G401.6 (cell line): ENCODE data around the gene CEACAM1.
"Not testable (repeated sequence)": the region's sequence is repeated elsewhere in the genome, so short reads cannot be mapped to it uniquely, and the experiment has no call there.

Source experiments
- FAIRE-seq: peaks from 2 replicates; lab custom pipeline; 2012; peaks lifted over from hg19 to GRCh38; lab: Jason Lieb, UNC

CEACAM1 gene

GRCh38 chr19:42548552-42548951 is 20.3 kb upstream of the CEACAM1 start:
- no peak for FAIRE-seq

DNA sequence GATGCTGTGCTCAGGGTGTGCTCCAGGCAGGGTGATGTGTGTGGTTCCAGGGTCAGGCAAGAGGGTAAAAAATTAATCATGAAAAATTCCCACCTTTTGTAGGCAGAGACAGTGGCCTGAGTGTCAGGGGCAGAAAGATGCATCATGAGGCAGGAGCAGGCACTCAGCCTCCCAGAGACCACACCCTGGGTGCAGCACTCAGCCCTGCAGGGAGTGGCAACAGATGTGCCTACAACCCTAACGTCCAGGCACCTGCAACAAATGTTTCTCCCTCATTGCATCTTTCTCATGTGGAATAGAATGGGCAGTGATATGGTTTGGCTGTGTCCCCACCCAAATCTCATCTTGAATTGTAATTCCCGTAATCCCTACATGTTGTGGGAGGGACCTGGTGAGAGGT is 19.6 kb upstream of the CEACAM1 start:
- no peak for FAIRE-seq

- no peak for FAIRE-seq
Measured at GRCh38 chr19:42546831-42547500, 18.7 kb upstream of the CEACAM1 start.

- FAIRE-seq: no peak
Measured at GRCh38 chr19:42544146-42544545, 15.9 kb upstream of the CEACAM1 start.

- FAIRE-seq: no peak
Measured at GRCh38 chr19:42542791-42543190, 14.5 kb upstream of the CEACAM1 start.

GRCh38 chr19:42540071-42540553 is 11.8 kb upstream of the CEACAM1 start:
- no peak for FAIRE-seq

GRCh38 chr19:42538841-42539709 is 10.8 kb upstream of the CEACAM1 start:
- no peak for FAIRE-seq

DNA sequence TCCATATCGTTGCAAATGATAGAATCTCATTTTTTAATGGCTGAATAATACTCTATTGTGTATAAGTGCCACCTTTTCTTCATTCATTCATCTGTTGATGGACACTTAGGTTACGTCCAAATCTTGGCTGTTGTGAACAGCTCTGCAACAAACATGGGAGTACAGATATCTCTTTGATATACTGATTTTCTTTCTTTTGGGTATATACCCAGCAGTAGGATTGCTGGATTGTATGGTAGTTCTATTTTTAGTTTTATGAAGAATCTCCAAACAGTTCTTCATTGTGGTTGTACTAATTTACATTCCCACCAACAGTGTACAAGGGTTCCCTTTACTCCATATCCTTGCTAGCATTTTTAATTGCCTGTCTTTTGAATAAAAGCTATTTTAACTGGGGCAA is 7.0 kb upstream of the CEACAM1 start:
- FAIRE-seq: not testable (repeated sequence)

- no peak for FAIRE-seq
Measured at GRCh38 chr19:42534391-42534790, 6.1 kb upstream of the CEACAM1 start.

- FAIRE-seq: no peak
Measured at GRCh38 chr19:42532891-42533290, 4.6 kb upstream of the CEACAM1 start.

DNA sequence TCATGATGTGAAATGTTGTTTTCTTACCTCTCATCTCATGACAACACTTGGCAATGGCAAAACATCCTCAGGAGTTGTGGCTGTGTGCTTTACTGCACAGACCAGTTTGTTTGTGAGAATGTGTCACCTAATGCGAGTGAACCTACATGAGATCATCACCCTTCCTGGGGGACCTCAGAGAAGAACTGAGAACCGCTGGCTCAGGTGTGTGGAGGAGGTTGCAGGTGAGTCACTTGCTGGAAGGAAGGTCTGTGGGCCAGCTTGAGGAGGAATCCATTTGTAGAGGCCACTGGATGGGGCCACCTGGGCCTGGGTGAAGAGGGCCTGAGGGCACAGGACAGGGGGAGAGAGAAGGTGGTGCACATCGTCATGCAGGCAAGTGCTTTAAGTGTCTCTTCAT is 3.0 kb upstream of the CEACAM1 start:
- no peak for FAIRE-seq

DNA sequence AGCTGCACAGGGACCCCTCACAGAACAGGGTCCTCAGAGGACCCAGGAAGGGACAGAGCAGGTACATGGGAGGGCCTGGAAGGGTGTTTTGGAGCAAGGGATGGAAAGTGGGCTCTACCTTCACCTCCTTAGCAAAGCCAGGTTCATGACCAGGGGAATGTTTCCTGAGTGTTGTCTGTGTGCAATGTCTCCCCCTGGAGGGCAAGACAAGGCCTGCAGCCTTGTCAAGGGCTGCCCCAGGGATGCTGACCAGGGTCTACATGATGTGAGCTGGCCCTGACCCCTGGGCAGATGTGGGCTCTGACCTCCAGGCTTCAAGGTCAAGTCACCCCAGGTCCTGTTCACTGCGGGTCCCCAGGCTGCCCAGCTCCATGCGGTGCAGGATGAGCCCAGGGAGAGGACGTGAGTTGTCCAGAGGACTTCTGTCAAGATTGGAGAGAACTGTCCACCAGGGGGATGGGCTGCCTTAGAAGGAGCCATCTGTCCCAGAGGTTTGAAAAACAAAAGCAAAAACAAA is 1.0 kb upstream of the CEACAM1 start:
- no peak for FAIRE-seq

- FAIRE-seq: no peak
Measured at GRCh38 chr19:42524943-42525342, 3.3 kb downstream of the CEACAM1 start.

DNA sequence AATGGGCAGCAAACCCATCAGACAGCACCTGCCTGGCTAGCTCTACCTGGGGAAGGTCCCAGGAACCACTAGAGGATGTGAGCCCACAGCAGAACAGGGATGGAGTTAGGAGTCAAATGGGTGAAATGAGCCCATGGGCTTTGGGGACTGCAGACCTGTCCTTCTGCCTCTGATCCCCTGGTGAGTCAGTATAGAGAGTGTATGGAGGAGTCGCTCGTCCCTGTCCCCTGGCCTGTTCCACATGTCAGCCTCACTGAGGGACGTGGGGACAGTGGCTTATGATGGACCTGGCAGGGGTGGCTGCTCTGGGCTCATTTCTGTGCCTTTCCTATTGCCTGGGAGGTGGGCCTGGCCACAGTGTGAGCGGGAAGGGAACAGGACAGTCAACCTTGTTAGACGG is 4.0 kb downstream of the CEACAM1 start:
- FAIRE-seq: no peak

- not testable (repeated sequence) for FAIRE-seq
Measured at GRCh38 chr19:42522262-42522661, 6.0 kb downstream of the CEACAM1 start.

DNA sequence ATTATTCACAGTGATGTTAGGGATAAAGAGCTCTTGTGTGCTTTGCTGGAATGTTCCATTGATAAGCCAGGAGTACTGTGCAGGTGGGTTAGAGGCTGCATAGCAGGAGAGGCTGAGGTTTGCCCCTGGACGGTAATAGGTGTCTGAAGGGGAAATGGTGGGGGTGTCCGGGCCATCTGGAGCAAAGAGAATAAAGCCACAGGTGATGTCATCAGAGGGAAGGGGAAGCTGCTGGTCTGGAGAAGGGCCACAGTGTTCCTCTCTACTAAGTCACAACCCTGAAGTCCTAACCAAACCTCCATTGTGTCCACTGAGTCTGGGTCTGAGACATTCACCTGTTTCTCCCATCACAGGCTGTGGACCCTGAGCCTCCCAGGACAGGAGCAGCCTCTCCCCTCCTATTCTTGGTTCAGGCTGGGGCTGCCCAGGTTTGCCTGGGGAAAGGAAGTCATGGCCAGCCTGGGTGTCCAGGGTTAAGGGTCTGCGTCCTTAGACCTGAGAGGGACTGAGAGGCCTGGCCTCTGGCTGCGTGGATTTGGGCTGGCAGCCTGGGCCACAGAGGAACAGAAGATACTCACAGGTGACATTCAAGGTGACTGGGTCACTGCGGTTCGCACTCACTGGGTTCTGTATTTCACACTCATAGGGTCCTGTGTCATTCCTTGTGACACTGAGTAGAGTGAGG is 6.8 kb downstream of the CEACAM1 start:
- FAIRE-seq: no peak

- no peak for FAIRE-seq
Measured at GRCh38 chr19:42519108-42519507, 9.2 kb downstream of the CEACAM1 start.

DNA sequence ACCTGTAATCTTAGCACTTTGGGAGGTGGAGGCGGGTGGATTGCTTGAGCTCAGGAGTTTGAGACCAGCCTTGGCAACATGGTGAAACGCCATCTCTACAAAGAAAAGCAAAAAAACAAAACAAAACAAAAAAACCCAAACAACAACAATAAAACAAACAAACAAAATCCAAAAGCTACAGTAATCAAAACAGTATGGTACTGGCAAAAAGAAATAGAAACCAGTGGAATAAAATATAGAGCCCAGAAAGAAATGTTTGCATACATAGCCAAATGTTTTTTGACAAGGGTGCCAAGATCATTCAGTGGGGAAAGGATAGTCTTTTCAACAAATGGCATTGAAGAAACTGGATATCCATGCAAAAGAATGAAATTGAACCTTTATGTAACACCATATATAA is 11.5 kb downstream of the CEACAM1 start:
- FAIRE-seq: no peak

GRCh38 chr19:42515241-42515832 is 12.9 kb downstream of the CEACAM1 start:
- no peak for FAIRE-seq

DNA sequence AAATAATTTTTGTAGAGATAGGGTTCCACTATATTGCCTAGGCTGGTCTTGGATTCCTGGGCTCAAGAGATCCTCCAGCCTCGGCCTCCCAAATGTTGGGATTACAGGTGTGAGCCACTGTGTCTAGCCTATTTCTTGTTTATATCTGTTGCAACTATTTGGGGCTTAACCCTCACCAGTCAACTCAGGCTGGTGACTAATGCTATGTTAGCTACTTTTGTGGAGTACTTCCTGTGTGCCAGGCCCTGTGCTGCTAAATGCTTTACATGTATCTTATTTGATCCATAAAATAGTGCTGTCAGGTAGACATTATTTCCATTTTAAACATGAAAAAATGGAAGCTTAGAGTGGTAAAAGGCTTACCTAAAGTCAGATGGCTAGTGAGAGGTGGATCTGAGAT is 13.8 kb downstream of the CEACAM1 start:
- FAIRE-seq: no peak

DNA sequence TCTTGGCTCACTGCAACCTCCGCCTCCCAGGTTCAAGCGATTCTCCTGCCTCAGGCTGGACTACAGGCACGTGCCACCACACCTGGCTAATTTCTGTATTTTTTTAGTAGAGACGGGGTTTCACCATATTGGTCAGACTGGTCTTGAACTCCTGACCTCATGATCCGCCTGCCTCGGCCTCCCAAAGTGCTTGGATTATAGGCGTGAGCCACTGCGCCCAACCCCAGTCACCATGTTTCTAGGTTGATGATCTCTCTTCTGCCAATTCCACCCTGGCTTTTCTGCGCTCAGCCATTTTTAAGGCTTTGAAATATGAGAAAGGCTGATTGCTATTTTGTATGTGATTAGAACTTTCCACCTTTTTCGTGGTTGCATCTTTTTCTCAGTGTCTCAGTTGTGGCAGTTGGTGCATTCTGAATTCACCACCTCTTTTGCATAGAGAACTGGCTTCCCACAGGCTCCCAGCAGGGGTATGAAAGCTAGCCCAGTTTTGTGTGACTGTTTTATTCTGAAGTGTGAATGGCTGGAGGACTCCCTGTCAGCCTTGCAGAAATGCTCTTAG is 15.5 kb downstream of the CEACAM1 start:
- FAIRE-seq: no peak

GRCh38 chr19:42512130-42512636 is 16.1 kb downstream of the CEACAM1 start:
- no peak for FAIRE-seq
